MM.1S (cell line): ENCODE measurements around the gene CHRNA4.

Experiments
- DNase-seq: peaks from one replicate; pipeline ENCODE4 v3.0.0-alpha.2; 2015
- H2AFZ ChIP-seq: fragments of 300-600 bp; sonication (generic); 2 replicates; pipeline ENCODE4 v1.6.0; 2016; ENCODE audit warnings: antibody characterized with exemption, low read length
- H3F3A ChIP-seq: fragments of 300-600 bp; sonication (generic); 2 replicates; pipeline ENCODE4 v1.6.1; 2016; ENCODE audit warnings: mild to moderate bottlenecking, antibody characterized with exemption, low read length, moderate library complexity, mixed read lengths; ENCODE audit not compliant: insufficient read depth
- H3K27ac ChIP-seq: fragments of 300-600 bp; sonication (generic); 2 replicates; pipeline ENCODE4 v1.5.1; 2016; ENCODE audit warnings: mild to moderate bottlenecking, low read length
- H3K27me3 ChIP-seq: fragments of 300-600 bp; sonication (generic); replicated peaks from 2 replicates; pipeline ENCODE4 v1.6.0; 2016; ENCODE audit warnings: low read length; ENCODE audit not compliant: insufficient read depth
- H3K36me3 ChIP-seq: fragments of 300-600 bp; sonication (generic); replicated peaks from 2 replicates; pipeline ENCODE4 v1.6.1; 2016; ENCODE audit warnings: mild to moderate bottlenecking, low read length, mixed read lengths; ENCODE audit not compliant: insufficient read depth
- H3K4me1 ChIP-seq: fragments of 300-600 bp; sonication (generic); 2 replicates; pipeline ENCODE4 v1.6.1; 2016; ENCODE audit warnings: low read length, mixed read lengths
- H3K4me2 ChIP-seq: fragments of 300-600 bp; sonication (generic); 2 replicates; pipeline ENCODE4 v1.6.0; 2016; ENCODE audit warnings: low read depth, low read length
- H3K4me3 ChIP-seq: fragments of 300-600 bp; sonication (generic); 2 replicates; pipeline ENCODE4 v1.5.1; 2016; ENCODE audit warnings: low read length, mixed read lengths
- H3K79me2 ChIP-seq: fragments of 300-600 bp; sonication (generic); 2 replicates; pipeline ENCODE4 v1.6.1; 2016; ENCODE audit warnings: mixed run types, low read length, mixed read lengths
- H3K9ac ChIP-seq: fragments of 300-600 bp; sonication (generic); 2 replicates; pipeline ENCODE4 v1.6.1; 2016; ENCODE audit warnings: low read length, mixed read lengths
- H3K9me2 ChIP-seq: fragments of 300-600 bp; sonication (generic); replicated peaks from 2 replicates; pipeline ENCODE4 v1.6.1; 2016; ENCODE audit warnings: mild to moderate bottlenecking, low read length, mixed read lengths; ENCODE audit not compliant: insufficient read depth
- H3K9me3 ChIP-seq: fragments of 300-600 bp; sonication (generic); replicated peaks from 2 replicates; pipeline ENCODE4 v1.6.1; 2016; ENCODE audit warnings: mild to moderate bottlenecking, low read length, mixed read lengths; ENCODE audit not compliant: insufficient read depth
- H4K20me1 ChIP-seq: fragments of 300-600 bp; sonication (generic); 2 replicates; pipeline ENCODE4 v1.6.1; 2016; ENCODE audit warnings: mild to moderate bottlenecking, low read length, moderate library complexity, mixed read lengths; ENCODE audit not compliant: insufficient read depth
- EZH2 ChIP-seq: fragments of 300-600 bp; sonication (generic); optimal IDR thresholded peaks from 2 replicates; pipeline ENCODE3; 2017; ENCODE audit warnings: low read depth, mild to moderate bottlenecking, antibody characterized with exemption, low read length, mixed read lengths
- EZH2phosphoT487 ChIP-seq: fragments of 300-600 bp; sonication (generic); IDR thresholded peaks from 2 replicates; pipeline ENCODE4 v1.6.1; 2018; ENCODE audit warnings: antibody characterized with exemption, low read length
- TF ChIP-seq, protein P1 (sequence below): fragments of 300-600 bp; sonication (generic); IDR thresholded peaks from 2 replicates; pipeline ENCODE4 v1.5.1; 2016; ENCODE audit warnings: antibody characterized with exemption, low read length, mixed read lengths

The CHRNA4 gene

GRCh38 chr20:63394069-63394919, 33.1 kb upstream of the CHRNA4 start:
- Histone ChIP-seq H3K79me2 (no peaks in the 10 kb centered on the region), H3K36me3 (no peaks in the 10 kb centered on the region), H3K9ac (no peak overlapping the region), H2AFZ (no peak overlapping the region), H3K4me3 (no peak overlapping the region), H3K4me2 (no peak overlapping the region), H3K27me3 (peaks cover 97% of the 10 kb centered on the region), H3K9me3 (no peaks in the 10 kb centered on the region), H4K20me1 (no peaks in the 10 kb centered on the region), H3K27ac (no peak overlapping the region), H3K9me2 (no peaks in the 10 kb centered on the region), H3F3A (no peaks in the 10 kb centered on the region), H3K4me1 (no peaks in the 10 kb centered on the region)
- DNase-seq = no peak
- TF ChIP-seq EZH2 (no peak), EZH2phosphoT487 (no peak)
- TF ChIP-seq, protein P1, sequence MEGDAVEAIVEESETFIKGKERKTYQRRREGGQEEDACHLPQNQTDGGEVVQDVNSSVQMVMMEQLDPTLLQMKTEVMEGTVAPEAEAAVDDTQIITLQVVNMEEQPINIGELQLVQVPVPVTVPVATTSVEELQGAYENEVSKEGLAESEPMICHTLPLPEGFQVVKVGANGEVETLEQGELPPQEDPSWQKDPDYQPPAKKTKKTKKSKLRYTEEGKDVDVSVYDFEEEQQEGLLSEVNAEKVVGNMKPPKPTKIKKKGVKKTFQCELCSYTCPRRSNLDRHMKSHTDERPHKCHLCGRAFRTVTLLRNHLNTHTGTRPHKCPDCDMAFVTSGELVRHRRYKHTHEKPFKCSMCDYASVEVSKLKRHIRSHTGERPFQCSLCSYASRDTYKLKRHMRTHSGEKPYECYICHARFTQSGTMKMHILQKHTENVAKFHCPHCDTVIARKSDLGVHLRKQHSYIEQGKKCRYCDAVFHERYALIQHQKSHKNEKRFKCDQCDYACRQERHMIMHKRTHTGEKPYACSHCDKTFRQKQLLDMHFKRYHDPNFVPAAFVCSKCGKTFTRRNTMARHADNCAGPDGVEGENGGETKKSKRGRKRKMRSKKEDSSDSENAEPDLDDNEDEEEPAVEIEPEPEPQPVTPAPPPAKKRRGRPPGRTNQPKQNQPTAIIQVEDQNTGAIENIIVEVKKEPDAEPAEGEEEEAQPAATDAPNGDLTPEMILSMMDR = no peak

GRCh38 chr20:63393566-63393965, 32.4 kb upstream of the CHRNA4 start:
- no peak overlapping the region for H3K27ac ChIP-seq
- no peak for DNase-seq
- H3K9me2 ChIP-seq = no peaks in the 10 kb centered on the region
- H3K4me1 ChIP-seq = no peaks in the 10 kb centered on the region
- no peaks in the 10 kb centered on the region for H3K36me3 ChIP-seq
- no peaks in the 10 kb centered on the region for H3K79me2 ChIP-seq
- no peak overlapping the region for H2AFZ ChIP-seq
- no peaks in the 10 kb centered on the region for H4K20me1 ChIP-seq
- H3K9me3 ChIP-seq = no peaks in the 10 kb centered on the region
- H3F3A ChIP-seq = no peaks in the 10 kb centered on the region
- no peak overlapping the region for H3K9ac ChIP-seq
- TF ChIP-seq EZH2phosphoT487 = no peak
- no peak for TF ChIP-seq EZH2
- no peak overlapping the region for H3K4me3 ChIP-seq
- peaks cover 97% of the 10 kb centered on the region for H3K27me3 ChIP-seq
- no peak overlapping the region for H3K4me2 ChIP-seq

GRCh38 chr20:63392465-63393365, 31.6 kb upstream of the CHRNA4 start:
- H3K27me3 ChIP-seq = peaks cover 96% of the 10 kb centered on the region
- DNase-seq = no peak
- H3K9me2 ChIP-seq = no peaks in the 10 kb centered on the region
- no peaks in the 10 kb centered on the region for H3K9me3 ChIP-seq
- H3K36me3 ChIP-seq = no peaks in the 10 kb centered on the region
- no peaks in the 10 kb centered on the region for H4K20me1 ChIP-seq
- H3K27ac ChIP-seq = no peak overlapping the region
- no peak for TF ChIP-seq EZH2phosphoT487
- TF ChIP-seq, protein P1 = no peak
- TF ChIP-seq EZH2 = no peak
- H3K4me2 ChIP-seq = no peak overlapping the region
- H3F3A ChIP-seq = no peaks in the 10 kb centered on the region
- H3K9ac ChIP-seq = no peak overlapping the region
- H3K4me3 ChIP-seq = no peak overlapping the region
- H2AFZ ChIP-seq = no peak overlapping the region
- H3K4me1 ChIP-seq = no peaks in the 10 kb centered on the region
- no peaks in the 10 kb centered on the region for H3K79me2 ChIP-seq
